NCI-H2081 treated with DMSO at 0.1 percent for 48 hours (cell line): ENCODE measurements around the gene FBXO9.

ENCODE experiments used
- DNase-seq: peaks from one replicate; lab custom pipeline; 2025; lab: John Stamatoyannopoulos, UW

Gene FBXO9

GRCh38 chr6:53065266-53066076 is at the start of gene FBXO9:
Gene FBXO9 (plus strand): TSS chr6:53065404. CDS start chr6:53065790, 386 bp downstream.
- DNase-seq = no peak

- no peak for DNase-seq
Measured at GRCh38 chr6:53015486-53015885, 49.7 kb upstream of the FBXO9 start.

DNA sequence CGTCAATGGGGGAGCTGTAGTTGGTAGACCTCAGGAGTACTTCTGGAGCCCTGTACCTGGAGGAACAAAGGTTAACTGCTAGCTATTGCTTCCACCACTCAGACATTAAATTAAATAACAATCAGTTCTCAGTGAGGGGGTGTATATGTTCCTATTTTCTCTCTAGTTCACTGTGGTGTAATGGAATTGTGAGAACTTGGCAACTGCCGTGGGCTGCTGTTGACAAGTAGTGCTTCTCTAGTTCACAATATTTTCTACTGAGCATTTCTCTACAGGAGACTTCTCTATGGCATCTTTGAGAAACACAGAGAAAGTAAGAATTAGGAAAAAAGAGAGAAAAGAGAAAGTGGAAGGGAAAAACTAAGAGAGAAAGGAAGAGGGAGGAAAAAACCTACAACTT is 46.8 kb upstream of the FBXO9 start:
- no peak for DNase-seq

DNA sequence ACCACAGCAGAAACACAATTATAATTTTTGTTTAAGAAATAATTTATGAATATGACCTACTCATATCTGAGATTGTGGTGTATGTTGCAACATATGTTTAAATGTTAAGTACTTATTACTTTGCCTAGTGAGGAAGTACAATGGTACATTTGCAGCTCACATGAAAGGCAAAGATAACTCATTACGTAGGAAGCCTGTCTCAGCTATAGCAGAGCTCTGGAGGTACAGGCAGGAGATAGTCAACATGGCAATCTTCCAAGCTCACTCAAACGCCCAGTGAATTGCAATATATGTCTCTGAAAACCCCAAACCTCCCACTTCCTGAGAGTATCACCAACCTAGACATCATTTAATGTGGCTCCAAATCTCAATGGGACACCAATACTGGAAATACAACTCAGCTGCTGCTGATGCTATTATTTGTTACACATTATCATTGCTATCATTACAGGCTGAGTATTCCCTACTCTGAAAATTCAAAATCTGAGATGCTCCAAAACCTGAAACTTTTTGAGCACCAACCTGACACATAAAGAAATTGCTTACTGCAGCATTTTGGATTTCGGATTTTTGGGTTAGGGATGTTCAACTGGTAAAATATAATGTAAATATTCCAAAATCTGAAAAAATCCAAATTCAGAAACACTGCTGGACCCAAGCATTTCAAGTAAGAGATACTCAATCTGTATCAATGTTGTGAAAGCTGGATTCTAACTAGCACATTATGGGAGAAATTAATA is 45.0 kb upstream of the FBXO9 start:
- no peak for DNase-seq

DNA sequence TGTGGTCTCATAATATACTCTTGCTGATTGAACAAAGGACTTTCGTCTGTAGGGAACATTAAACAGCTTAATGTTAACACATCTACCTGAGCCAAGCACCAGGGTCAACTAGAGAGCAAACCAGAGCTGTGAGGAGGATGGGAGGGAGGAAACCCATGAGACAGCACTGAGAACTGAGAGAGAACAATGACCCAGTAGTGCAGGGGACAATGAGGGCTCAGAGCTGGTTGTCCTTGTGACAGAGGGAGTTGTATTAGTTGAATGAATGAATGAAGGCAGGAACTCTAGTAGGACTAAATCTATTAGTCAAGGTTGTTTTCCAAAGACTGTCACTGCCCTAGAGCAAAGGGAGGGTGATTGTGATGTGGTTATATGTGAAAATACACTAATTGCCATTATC is 41.9 kb upstream of the FBXO9 start:
- no peak for DNase-seq

GRCh38 chr6:53026526-53026925 is 38.7 kb upstream of the FBXO9 start:
- DNase-seq = no peak

DNA sequence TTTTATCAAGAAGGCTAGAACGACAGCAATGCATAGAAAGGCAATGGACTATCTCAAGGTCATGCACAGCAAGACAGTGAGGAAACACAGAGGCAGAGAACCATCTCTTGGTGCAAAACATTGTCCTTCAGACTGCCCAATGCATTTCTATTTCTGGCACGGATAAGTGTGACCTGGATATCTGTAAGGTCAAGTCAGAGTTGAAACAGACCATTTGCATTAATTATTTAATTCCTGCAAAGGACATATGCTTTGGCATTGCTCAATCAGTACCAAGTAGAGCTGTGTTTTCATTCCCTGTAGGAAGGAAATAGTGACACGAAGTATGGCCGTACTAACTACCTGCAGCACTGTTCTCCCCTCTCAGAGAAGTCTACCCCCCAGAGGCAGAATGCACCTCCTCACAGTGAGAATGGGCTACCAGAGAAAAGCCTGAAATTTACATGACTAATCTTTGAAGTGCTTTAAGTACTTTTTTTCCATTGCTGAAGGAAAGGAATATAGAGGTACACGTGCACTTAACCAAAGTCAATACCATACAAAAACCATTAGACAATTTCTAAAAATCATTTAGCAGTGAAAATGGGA is 38.0 kb upstream of the FBXO9 start:
- DNase-seq = no peak

- no peak for DNase-seq
Measured at GRCh38 chr6:53028467-53028866, 36.7 kb upstream of the FBXO9 start.

GRCh38 chr6:53029257-53029656 is 35.9 kb upstream of the FBXO9 start:
- no peak for DNase-seq

DNA sequence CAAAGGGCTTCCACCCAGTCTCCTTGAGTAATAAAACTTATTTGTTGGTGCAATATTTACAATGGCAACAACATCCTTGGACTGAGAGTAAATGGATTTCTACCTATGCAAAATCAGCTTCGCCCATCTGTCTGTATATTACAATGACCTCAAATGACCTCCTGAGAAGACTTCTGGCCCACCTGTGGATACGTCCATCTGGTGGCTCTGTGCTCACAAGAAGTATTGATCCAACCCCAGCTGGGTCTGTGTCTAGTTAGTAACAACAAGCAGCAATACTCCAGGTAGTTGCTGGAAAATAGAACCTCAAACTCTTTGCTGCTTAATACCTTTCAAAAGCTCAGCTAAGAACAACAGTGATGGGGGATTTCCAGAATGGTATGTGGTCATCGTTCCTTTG is 35.4 kb upstream of the FBXO9 start:
- DNase-seq = no peak

- DNase-seq = no peak
Measured at GRCh38 chr6:53031281-53031680, 33.9 kb upstream of the FBXO9 start.

DNA sequence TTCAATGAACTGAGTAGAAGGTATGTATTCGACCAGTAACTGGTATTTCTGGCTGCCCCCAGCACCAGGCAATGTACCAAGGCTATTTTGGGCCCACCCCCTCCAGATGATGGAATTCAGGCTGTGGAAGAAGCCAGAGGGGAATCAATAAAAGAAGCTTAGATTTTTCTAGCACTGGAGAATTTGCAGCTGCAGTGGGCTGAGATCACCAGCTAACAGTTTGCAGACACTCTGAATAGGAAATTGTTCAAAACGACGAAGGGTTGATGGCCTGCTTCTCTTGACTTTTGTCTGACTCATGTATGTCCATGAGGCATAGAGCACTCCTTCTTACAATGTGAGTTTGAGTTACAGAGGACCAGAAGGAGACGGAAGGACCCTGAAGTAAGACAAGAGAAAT is 32.4 kb upstream of the FBXO9 start:
- DNase-seq = no peak

- DNase-seq = no peak
Measured at GRCh38 chr6:53033764-53034163, 31.4 kb upstream of the FBXO9 start.

GRCh38 chr6:53035549-53036213 is 29.5 kb upstream of the FBXO9 start:
- no peak for DNase-seq

- no peak for DNase-seq
Measured at GRCh38 chr6:53038141-53038540, 27.1 kb upstream of the FBXO9 start.

DNA sequence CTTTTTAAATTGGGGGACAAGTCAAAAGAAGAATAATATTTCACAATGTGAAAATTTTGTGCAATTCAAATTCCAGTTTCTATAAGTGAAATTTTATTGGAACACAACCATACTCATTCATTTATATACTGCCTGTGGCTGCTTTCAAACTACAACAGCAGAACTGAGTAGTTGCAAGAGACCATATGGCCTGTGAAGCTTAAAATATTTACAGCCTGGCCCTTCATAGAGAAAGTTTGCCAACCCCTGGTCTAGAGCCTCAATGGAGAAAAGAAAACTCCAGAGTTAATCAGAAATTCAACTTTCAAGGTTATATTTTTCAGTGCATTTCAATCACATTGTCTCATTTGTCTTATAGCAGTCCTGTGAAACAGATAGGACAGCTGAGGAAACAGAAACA is 26.6 kb upstream of the FBXO9 start:
- no peak for DNase-seq

DNA sequence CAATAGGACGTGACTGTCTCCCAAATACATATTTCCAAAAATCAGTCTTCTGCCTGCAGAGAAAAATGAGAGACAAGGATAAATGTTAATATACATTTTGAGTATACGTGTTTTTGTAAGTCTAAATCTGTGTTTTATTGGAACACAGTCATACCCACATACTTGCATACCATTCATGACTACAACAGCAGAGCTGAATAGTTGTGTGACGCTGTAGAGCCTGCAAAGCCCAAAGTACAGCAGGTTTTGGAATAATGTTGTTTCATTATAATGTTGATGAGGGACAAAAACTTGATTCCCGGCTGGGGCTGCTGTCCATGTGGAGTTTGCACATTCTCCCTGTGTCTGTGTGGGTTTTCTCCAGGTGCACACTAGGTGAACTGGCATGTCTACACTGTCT is 23.8 kb upstream of the FBXO9 start:
- DNase-seq = no peak

GRCh38 chr6:53042112-53042511 is 23.1 kb upstream of the FBXO9 start:
- DNase-seq = no peak

- DNase-seq = no peak
Measured at GRCh38 chr6:53043581-53043980, 21.6 kb upstream of the FBXO9 start.

DNA sequence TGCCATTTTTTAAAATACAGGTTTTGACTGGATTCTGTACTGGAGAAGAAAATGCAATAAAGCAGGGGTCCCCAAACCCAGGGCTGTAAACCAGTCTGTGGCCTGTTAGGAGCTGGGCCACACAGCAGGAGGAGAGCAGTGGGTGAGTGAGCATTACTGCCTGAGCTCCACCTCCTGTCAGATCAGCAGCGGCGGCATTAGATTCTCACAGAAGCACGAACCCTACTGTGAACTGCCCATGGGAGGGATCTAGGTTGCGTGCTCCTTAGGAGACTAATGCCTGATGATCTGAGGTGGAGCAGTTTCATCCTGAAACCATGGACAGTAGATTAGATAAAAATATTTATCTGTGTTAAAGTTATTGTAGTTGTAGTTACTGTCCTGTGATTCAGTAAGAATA is 21.1 kb upstream of the FBXO9 start:
- DNase-seq = no peak

- no peak for DNase-seq
Measured at GRCh38 chr6:53044572-53044971, 20.6 kb upstream of the FBXO9 start.

- DNase-seq = no peak
Measured at GRCh38 chr6:53045891-53046673, 19.1 kb upstream of the FBXO9 start.
